AG04450 (cell line): ENCODE data around the gene TMEM109. TPM values are rescaled to one million over a fixed set of nuclear protein-coding genes. Genes with fewer than 3 reads are reported as not detected.

ENCODE experiments used
- CTCF ChIA-PET: fragments of 300-600, 350-600 bp; formaldehyde crosslinking; extraction: SDS; loops from one replicate; lab custom pipeline; 2022; ENCODE audit warnings: antibody characterized with exemption, inconsistent platforms; lab: Charles Lee
- POLR2A ChIA-PET: fragments of 350-600 bp; formaldehyde crosslinking; extraction: SDS; loops from one replicate; lab custom pipeline; 2021; ENCODE audit warnings: antibody characterized with exemption, inconsistent platforms; lab: Yijun Ruan, JAX
- DNase-seq: peaks from one replicate; pipeline ENCODE4 v3.0.0-alpha.2; 2011; ENCODE audit warnings: low read depth, low spot score
- H3K27ac ChIP-seq: one replicate; pipeline ENCODE4 v1.5.1; 2012; ENCODE audit warnings: low read depth, low read length, control low read depth
- H3K27me3 ChIP-seq: one replicate; pipeline ENCODE4 v1.6.0; 2012; ENCODE audit warnings: low read length; ENCODE audit not compliant: control insufficient read depth, insufficient read depth
- H3K4me3 ChIP-seq: 2 replicates; pipeline ENCODE4 v1.5.1; 2011; ENCODE audit warnings: mild to moderate bottlenecking, low read depth, low read length, control low read depth
- H3K9me3 ChIP-seq: 2 replicates; pipeline ENCODE4 v1.5.1; 2012; ENCODE audit warnings: low read length; ENCODE audit not compliant: control insufficient read depth, insufficient read depth
- polyA plus RNA-seq: library from polyadenylated mRNA; depleted of rRNA; stranded (reverse); fragments of >200 nt; gene quantifications from 2 replicates; pipeline ENCODE4 v1.2.3, GENCODE V29; 2011
- TF ChIP-seq, protein P1 (sequence below): IDR thresholded peaks from 2 replicates; pipeline ENCODE4 v1.5.1; 2011; ENCODE audit warnings: low read depth, low read length, control low read depth, inconsistent platforms

TMEM109 gene
- polyA plus RNA-seq, 1 experiment, result 36.2 TPM

DNA sequence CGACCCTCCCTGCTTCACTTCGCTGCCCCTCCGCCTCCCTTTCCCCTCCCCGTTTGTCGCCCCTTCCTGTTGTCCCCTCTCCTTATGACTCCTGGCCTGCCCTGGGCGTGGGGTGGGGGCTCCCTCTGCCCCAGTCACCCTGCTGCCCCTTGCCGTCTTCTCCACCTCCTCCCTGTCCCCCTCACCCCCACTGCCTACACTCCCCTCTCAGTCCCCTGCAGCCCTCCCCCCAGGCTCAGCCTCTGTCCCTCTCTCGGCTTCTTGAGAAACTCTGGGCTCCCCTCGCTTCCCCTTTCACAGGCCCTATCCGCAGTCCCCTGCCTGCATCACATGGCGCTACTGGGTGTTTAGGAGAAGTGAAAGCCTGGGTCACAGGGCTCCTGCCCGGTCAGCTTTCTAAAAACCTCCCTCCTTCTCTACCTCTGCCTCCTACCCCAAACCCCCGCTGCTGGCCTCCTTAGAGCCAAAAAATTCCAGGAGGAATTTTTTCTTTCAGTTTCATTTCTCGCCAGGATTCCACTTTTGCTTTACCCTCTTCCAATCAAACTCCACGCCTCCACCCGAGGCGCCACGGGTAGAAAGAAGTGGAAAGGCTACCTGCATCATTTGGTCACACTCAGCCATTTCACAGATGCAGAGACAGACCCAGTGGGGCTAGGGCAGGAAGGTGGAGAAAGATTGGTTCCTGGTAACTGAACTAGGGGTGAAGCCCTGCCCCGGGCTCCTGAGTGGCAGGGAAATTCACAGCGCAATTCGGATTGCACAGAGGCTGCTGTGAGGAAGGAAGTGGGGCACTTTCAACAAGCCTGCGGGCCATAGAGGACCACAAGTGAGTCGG lies 38.2 kb downstream of the TMEM109 start, which contains the start of gene SLC15A3:
TSS of gene SLC15A3 (minus strand) at position 273 of the 838 bp plus-strand sequence. CDS start 625 bp downstream, outside the sequence.
- CTCF ChIA-PET, result no interaction called here
- POLR2A ChIA-PET, result interaction anchor here (0.6 kb wide), 1 partner anchor 1196 kb away, joined by 4 read pairs; no protein-coding TSS in a partner anchor
- Histone ChIP-seq H3K4me3 (peak within 1 kb of the TSS; percentile 55), H3K27me3 (peaks cover 8% of the 10 kb centered on the region), H3K9me3 (no peaks in the 10 kb centered on the region), H3K27ac (peak within 1 kb of the TSS; percentile 57)
- TF ChIP-seq, protein P1, sequence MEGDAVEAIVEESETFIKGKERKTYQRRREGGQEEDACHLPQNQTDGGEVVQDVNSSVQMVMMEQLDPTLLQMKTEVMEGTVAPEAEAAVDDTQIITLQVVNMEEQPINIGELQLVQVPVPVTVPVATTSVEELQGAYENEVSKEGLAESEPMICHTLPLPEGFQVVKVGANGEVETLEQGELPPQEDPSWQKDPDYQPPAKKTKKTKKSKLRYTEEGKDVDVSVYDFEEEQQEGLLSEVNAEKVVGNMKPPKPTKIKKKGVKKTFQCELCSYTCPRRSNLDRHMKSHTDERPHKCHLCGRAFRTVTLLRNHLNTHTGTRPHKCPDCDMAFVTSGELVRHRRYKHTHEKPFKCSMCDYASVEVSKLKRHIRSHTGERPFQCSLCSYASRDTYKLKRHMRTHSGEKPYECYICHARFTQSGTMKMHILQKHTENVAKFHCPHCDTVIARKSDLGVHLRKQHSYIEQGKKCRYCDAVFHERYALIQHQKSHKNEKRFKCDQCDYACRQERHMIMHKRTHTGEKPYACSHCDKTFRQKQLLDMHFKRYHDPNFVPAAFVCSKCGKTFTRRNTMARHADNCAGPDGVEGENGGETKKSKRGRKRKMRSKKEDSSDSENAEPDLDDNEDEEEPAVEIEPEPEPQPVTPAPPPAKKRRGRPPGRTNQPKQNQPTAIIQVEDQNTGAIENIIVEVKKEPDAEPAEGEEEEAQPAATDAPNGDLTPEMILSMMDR, result no peak
- DNase-seq, result no peak

DNA sequence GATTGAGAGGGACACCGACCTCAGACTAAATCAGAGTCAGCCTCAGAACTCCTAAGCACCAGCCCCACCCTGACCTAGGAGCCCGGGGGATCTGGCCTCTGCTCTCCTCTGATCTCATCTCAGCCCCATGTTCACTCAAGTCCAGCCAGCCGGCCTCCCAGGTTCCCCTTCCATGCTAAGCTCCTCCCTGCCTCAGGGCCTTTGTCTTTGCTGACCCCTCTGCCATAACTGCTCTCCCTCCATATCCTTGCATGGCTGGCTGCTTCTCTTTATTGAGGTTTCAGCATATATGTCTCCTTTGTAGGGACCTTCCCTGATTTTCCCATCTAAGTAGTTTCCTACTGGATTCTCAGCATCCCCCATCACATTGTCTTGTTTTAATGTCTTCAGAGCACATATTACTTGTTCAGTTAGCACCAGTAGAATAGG lies 38.8 kb downstream of the TMEM109 start:
- POLR2A ChIA-PET, result no interaction called here
- TF ChIP-seq, protein P1, result no peak
- Histone ChIP-seq H3K9me3 (no peaks in the 10 kb centered on the region), H3K27ac (no peak overlapping the region), H3K27me3 (peaks cover 8% of the 10 kb centered on the region), H3K4me3 (peak overlapping the region; percentile 55)
- no peak for DNase-seq
- CTCF ChIA-PET, result no interaction called here

DNA sequence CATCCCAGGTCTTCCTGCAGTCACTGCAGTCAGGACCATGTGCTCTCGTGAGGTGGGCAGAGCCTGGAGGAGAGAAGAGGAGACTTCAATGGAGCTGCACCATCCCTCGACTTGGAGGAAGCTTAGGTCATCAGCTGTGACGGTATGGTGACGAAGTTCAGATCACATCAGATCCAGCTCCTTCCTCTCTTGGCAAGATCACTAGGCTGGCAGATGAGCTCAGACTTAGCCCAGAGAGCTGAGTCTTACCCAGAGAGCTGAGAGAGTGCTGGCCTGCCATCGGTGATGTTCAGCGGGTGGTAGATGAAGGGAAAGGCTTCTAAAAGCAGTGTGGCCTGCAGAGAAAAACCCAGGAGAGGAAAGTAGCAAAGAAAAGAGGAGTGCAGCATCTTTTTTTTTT lies 39.8 kb downstream of the TMEM109 start:
- DNase-seq, result no peak
- POLR2A ChIA-PET, result interaction anchor here (0.6 kb wide), 1 partner anchor 1819 kb away, joined by 4 read pairs; no protein-coding TSS in a partner anchor
- no peaks in the 10 kb centered on the region for H3K9me3 ChIP-seq
- H3K27ac ChIP-seq, result no peak overlapping the region
- H3K27me3 ChIP-seq, result peaks cover 9% of the 10 kb centered on the region
- CTCF ChIA-PET, result interaction anchor here (0.6 to 0.8 kb wide), 2 partner anchors 66 to 121 kb away, joined by 3 to 4 read pairs; no protein-coding TSS in a partner anchor
- TF ChIP-seq, protein P1, result no peak
- H3K4me3 ChIP-seq, result no peak overlapping the region

DNA sequence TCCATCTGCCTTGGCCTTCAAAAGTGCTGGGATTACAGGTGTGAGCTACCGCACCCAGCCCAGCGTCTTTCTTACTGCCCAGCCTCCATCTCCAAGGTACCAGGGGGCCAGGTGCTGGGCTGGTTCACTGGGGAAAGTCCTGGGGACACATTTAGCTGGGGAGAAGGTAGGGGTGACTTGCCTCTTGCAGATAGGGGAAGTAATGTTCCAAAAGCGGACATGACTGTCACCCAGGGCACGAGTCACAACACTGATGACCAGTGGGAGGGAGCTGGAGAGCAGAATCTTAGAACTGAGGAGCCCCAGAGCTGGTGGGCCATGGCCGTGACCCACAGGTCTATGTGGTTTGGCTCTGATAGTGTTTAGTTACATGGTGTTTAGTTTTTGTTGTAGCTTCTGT lies 40.5 kb downstream of the TMEM109 start:
- CTCF ChIA-PET, result interaction anchor here (0.8 kb wide), 1 partner anchor 16 kb away, joined by 3 read pairs; no protein-coding TSS in a partner anchor

More for the DNA sequence above, 40.5 kb downstream of the TMEM109 start:
- peaks cover 10% of the 10 kb centered on the region for H3K27me3 ChIP-seq
- no peak overlapping the region for H3K27ac ChIP-seq
- H3K9me3 ChIP-seq, result no peaks in the 10 kb centered on the region
- H3K4me3 ChIP-seq, result no peak overlapping the region
- TF ChIP-seq, protein P1, result no peak
- POLR2A ChIA-PET, result no interaction called here
- no peak for DNase-seq
